Lung microvascular endothelial cell (primary cell): ENCODE measurements around the gene PRR36. TPM values are rescaled to one million over a fixed set of nuclear protein-coding genes. Genes with fewer than 3 reads are reported as not detected.
A peak's percentile ranks its signal among the peaks of the same experiment; 100 is the strongest.
"Not testable (repeated sequence)": the region's sequence is repeated elsewhere in the genome, so short reads cannot be mapped to it uniquely, and the experiment has no call there.

ENCODE experiments used
- DNase-seq, 2 donors: peaks; one replicate each; pipeline versions ENCODE4 v3.0.0 to v3.0.0-alpha.2; 2010; ENCODE audit warnings: low read depth in 2 of 2
- total RNA-seq: library from RNA; depleted of rRNA; stranded (reverse); fragments of >200 nt; gene quantifications from 2 replicates; pipeline ENCODE4 v1.2.1, GENCODE V29; 2014

The PRR36 gene
- total RNA-seq, 1 donor from 2014 or later = not detected

GRCh38 chr19:7860714-7861618 is 13.2 kb downstream of the PRR36 start:
- DNase-seq = no peak

GRCh38 chr19:7859831-7860713 is 14.1 kb downstream of the PRR36 start:
- no peak for DNase-seq

- not testable (repeated sequence) for DNase-seq
Measured at GRCh38 chr19:7859087-7859486, 15.1 kb downstream of the PRR36 start.

- no peak for DNase-seq
Measured at GRCh38 chr19:7858109-7858770, 15.9 kb downstream of the PRR36 start.

- no peak for DNase-seq
Measured at GRCh38 chr19:7857727-7858108, 16.5 kb downstream of the PRR36 start.

GRCh38 chr19:7856679-7857663 is 17.2 kb downstream of the PRR36 start:
- no peak for DNase-seq

- DNase-seq = no peak
Measured at GRCh38 chr19:7856109-7856591, 18.0 kb downstream of the PRR36 start.

GRCh38 chr19:7855426-7856108 is 18.6 kb downstream of the PRR36 start:
- no peak for DNase-seq

- no peak for DNase-seq
Measured at GRCh38 chr19:7853770-7854128, 20.4 kb downstream of the PRR36 start.

- DNase-seq = peak; percentile 61 to 76
Measured at GRCh38 chr19:7852851-7853769, 21.1 kb downstream of the PRR36 start.

GRCh38 chr19:7851623-7852500 is 22.3 kb downstream of the PRR36 start:
- no peak for DNase-seq

- DNase-seq = no peak
Measured at GRCh38 chr19:7850945-7851622, 23.1 kb downstream of the PRR36 start.

GRCh38 chr19:7850000-7850813 is 24.0 kb downstream of the PRR36 start:
- DNase-seq = no peak

GRCh38 chr19:7849631-7849999 is 24.6 kb downstream of the PRR36 start:
- no peak for DNase-seq

- no peak for DNase-seq
Measured at GRCh38 chr19:7848779-7849457, 25.3 kb downstream of the PRR36 start.

- no peak for DNase-seq
Measured at GRCh38 chr19:7847664-7848063, 26.5 kb downstream of the PRR36 start.
